ENCODE data around the gene RASAL1. TPM values are rescaled to one million over a fixed set of nuclear protein-coding genes. Genes with fewer than 3 reads are reported as not detected.

The RASAL1 gene
- total and polyA plus RNA-seq, 4 experiments from 2014 or later, result 0.10 to 1.4 (median 0.63) TPM

- DNase-seq, result no peak
- Histone ChIP-seq H3K4me1 (ENCODE audit: insufficient read depth, low read length) (peaks cover 25% of the 10 kb centered on the region), H3K36me3 (ENCODE audit: insufficient read depth, low read length) (peaks cover 47% of the 10 kb centered on the region), H3K9me3 (ENCODE audit: control insufficient read depth in 1 of 2, low read length in 2 of 2) (no peaks in the 10 kb centered on the region), H3K27me3 (ENCODE audit: insufficient read depth, low read length) (no peaks in the 10 kb centered on the region), H3K4me3 (ENCODE audit: low read length in 2 of 2) (no peak overlapping the region), H3K27ac (ENCODE audit: low read depth, low read length) (no peak overlapping the region)
- intact Hi-C loops (cut with micrococcal nuclease), result loop anchor here (10.0 kb wide), 1 partner anchor 276 kb away; the partner anchor contains the start of gene OAS1
- POLR2A ChIA-PET (ENCODE audit: partially characterized antibody), result no interaction called here
- Mint-ChIP-seq H3K4me3 (no peak overlapping the region), H3K9me3 (peaks cover 0 to 1% (median 0%) of the 10 kb centered on the region in 8 donors), H3K27ac (no peak overlapping the region), H3K4me1 (peaks cover 10 to 30% (median 15%) of the 10 kb centered on the region in 4 donors), H3K27me3 (no peaks in the 10 kb centered on the region), H3K36me3 (peaks cover 31 to 64% of the 10 kb centered on the region in 2 donors)
- CTCF ChIA-PET (ENCODE audit: partially characterized antibody), result interaction anchor here (1.1 to 7.3 kb wide), 3 partner anchors 9 to 131 kb away, joined by 3 to 37 read pairs (median 5); no protein-coding TSS in a partner anchor
Measured at GRCh38 chr12:113180333-113180732, 44.8 kb upstream of the RASAL1 start.

GRCh38 chr12:113179023-113179422 is 43.5 kb upstream of the RASAL1 start:
- Mint-ChIP-seq H3K4me3 (no peak overlapping the region), H3K27ac (no peak overlapping the region), H3K27me3 (no peaks in the 10 kb centered on the region), H3K4me1 (peaks cover 9 to 26% (median 13%) of the 10 kb centered on the region in 4 donors), H3K36me3 (peaks cover 38 to 68% of the 10 kb centered on the region in 2 donors), H3K9me3 (peaks cover 0 to 1% (median 0%) of the 10 kb centered on the region in 8 donors)
- Histone ChIP-seq H3K36me3 (ENCODE audit: insufficient read depth, low read length) (peaks cover 48% of the 10 kb centered on the region), H3K4me1 (ENCODE audit: insufficient read depth, low read length) (peaks cover 20% of the 10 kb centered on the region), H3K27me3 (ENCODE audit: insufficient read depth, low read length) (no peaks in the 10 kb centered on the region), H3K9me3 (ENCODE audit: control insufficient read depth in 1 of 2, low read length in 2 of 2) (no peaks in the 10 kb centered on the region), H3K4me3 (ENCODE audit: low read length in 2 of 2) (no peak overlapping the region), H3K27ac (ENCODE audit: low read depth, low read length) (no peak overlapping the region)
- ChIA-PET POLR2A (ENCODE audit: partially characterized antibody) (no interaction called here), CTCF (ENCODE audit: partially characterized antibody) (interaction anchor here (1.8 to 7.3 kb wide), 2 partner anchors 9 to 130 kb away, joined by 3 to 37 read pairs; no protein-coding TSS in a partner anchor)
- intact Hi-C loops (cut with micrococcal nuclease), result no loop called here
- DNase-seq, result no peak

- H3K27ac ChIP-seq (ENCODE audit: low read depth, low read length), result no peak overlapping the region
- H3K9me3 ChIP-seq (ENCODE audit: control insufficient read depth in 1 of 2, low read length in 2 of 2), result no peaks in the 10 kb centered on the region
- no peak overlapping the region for H3K4me3 Mint-ChIP-seq
- H3K4me3 ChIP-seq (ENCODE audit: low read length in 2 of 2), result no peak overlapping the region
- H3K27me3 ChIP-seq (ENCODE audit: insufficient read depth, low read length), result no peaks in the 10 kb centered on the region
- peaks cover 61 to 84% of the 10 kb centered on the region in 2 donors for H3K36me3 Mint-ChIP-seq
- H3K36me3 ChIP-seq (ENCODE audit: insufficient read depth, low read length), result peaks cover 74% of the 10 kb centered on the region
- peak overlapping the region in 4 of 7 donors; percentile 42 to 80 (median 66) for H3K27ac Mint-ChIP-seq
- H3K27me3 Mint-ChIP-seq, result no peaks in the 10 kb centered on the region
- H3K4me1 ChIP-seq (ENCODE audit: insufficient read depth, low read length), result no peaks in the 10 kb centered on the region
- intact Hi-C loops (cut with micrococcal nuclease), result loop anchor here (1.0 to 2.0 kb wide), 3 partner anchors 76 to 181 kb away; no protein-coding TSS in a partner anchor
- ChIA-PET POLR2A (ENCODE audit: partially characterized antibody) (interaction anchor here (0.7 to 1.2 kb wide), 3 partner anchors 10 to 183 kb away, joined by 3 read pairs; no protein-coding TSS in a partner anchor), CTCF (ENCODE audit: partially characterized antibody) (interaction anchor here (0.7 to 7.3 kb wide), 46 partner anchors 9 to 275 kb away, joined by 3 to 38 read pairs (median 5); partner anchors contain the start of gene TPCN1)
- DNase-seq, result peak; percentile 67 to 72 (median 68)
- no peaks in the 10 kb centered on the region for H3K9me3 Mint-ChIP-seq
- H3K4me1 Mint-ChIP-seq, result peaks cover 2 to 7% (median 4%) of the 10 kb centered on the region in 4 donors
Measured at GRCh38 chr12:113174461-113175384, 39.2 kb upstream of the RASAL1 start.

GRCh38 chr12:113173081-113173698 is 37.6 kb upstream of the RASAL1 start:
- Mint-ChIP-seq H3K4me1 (peaks cover 2 to 7% (median 4%) of the 10 kb centered on the region in 4 donors), H3K27ac (no peak overlapping the region), H3K27me3 (no peaks in the 10 kb centered on the region), H3K4me3 (no peak overlapping the region), H3K36me3 (peaks cover 67 to 81% of the 10 kb centered on the region in 2 donors), H3K9me3 (no peaks in the 10 kb centered on the region)
- H3K4me1 ChIP-seq (ENCODE audit: insufficient read depth, low read length), result no peaks in the 10 kb centered on the region
- H3K27me3 ChIP-seq (ENCODE audit: insufficient read depth, low read length), result no peaks in the 10 kb centered on the region
- no peak overlapping the region for H3K27ac ChIP-seq (ENCODE audit: low read depth, low read length)
- H3K36me3 ChIP-seq (ENCODE audit: insufficient read depth, low read length), result peaks cover 71% of the 10 kb centered on the region
- ChIA-PET CTCF (ENCODE audit: partially characterized antibody) (interaction anchor here (0.7 to 5.7 kb wide), 30 partner anchors 8 to 252 kb away, joined by 3 to 38 read pairs (median 6); no protein-coding TSS in a partner anchor), POLR2A (ENCODE audit: partially characterized antibody) (interaction anchor here (1.3 kb wide), 1 partner anchor 11 kb away, joined by 6 read pairs; the partner anchor contains the start of gene DDX54)
- H3K4me3 ChIP-seq (ENCODE audit: low read length in 2 of 2), result no peak overlapping the region
- no peaks in the 10 kb centered on the region for H3K9me3 ChIP-seq (ENCODE audit: control insufficient read depth in 1 of 2, low read length in 2 of 2)
- intact Hi-C loops (cut with micrococcal nuclease), result no loop called here
- DNase-seq, result no peak

- ChIA-PET CTCF (ENCODE audit: partially characterized antibody) (interaction anchor here (0.5 to 5.7 kb wide), 8 partner anchors 8 to 253 kb away, joined by 3 to 38 read pairs (median 5); no protein-coding TSS in a partner anchor), POLR2A (ENCODE audit: partially characterized antibody) (interaction anchor here (1.3 kb wide), 1 partner anchor 12 kb away, joined by 6 read pairs; the partner anchor contains the start of gene DDX54)
- Mint-ChIP-seq H3K27ac (peak overlapping the region in 1 of 7 donors; percentile 43), H3K4me1 (peaks cover 2 to 7% (median 4%) of the 10 kb centered on the region in 4 donors), H3K36me3 (peaks cover 60 to 71% of the 10 kb centered on the region in 2 donors), H3K9me3 (no peaks in the 10 kb centered on the region), H3K4me3 (no peak overlapping the region), H3K27me3 (no peaks in the 10 kb centered on the region)
- intact Hi-C loops (cut with micrococcal nuclease), result no loop called here
- H3K27me3 ChIP-seq (ENCODE audit: insufficient read depth, low read length), result no peaks in the 10 kb centered on the region
- peaks cover 67% of the 10 kb centered on the region for H3K36me3 ChIP-seq (ENCODE audit: insufficient read depth, low read length)
- no peaks in the 10 kb centered on the region for H3K4me1 ChIP-seq (ENCODE audit: insufficient read depth, low read length)
- DNase-seq, result no peak
- no peaks in the 10 kb centered on the region for H3K9me3 ChIP-seq (ENCODE audit: control insufficient read depth in 1 of 2, low read length in 2 of 2)
- no peak overlapping the region for H3K27ac ChIP-seq (ENCODE audit: low read depth, low read length)
- no peak overlapping the region for H3K4me3 ChIP-seq (ENCODE audit: low read length in 2 of 2)
Measured at GRCh38 chr12:113172185-113172584, 36.6 kb upstream of the RASAL1 start.

- Histone ChIP-seq H3K4me1 (ENCODE audit: insufficient read depth, low read length) (no peaks in the 10 kb centered on the region), H3K9me3 (ENCODE audit: control insufficient read depth in 1 of 2, low read length in 2 of 2) (no peaks in the 10 kb centered on the region), H3K27me3 (ENCODE audit: insufficient read depth, low read length) (no peaks in the 10 kb centered on the region), H3K27ac (ENCODE audit: low read depth, low read length) (no peak overlapping the region), H3K36me3 (ENCODE audit: insufficient read depth, low read length) (peaks cover 66% of the 10 kb centered on the region), H3K4me3 (ENCODE audit: low read length in 2 of 2) (no peak overlapping the region)
- Mint-ChIP-seq H3K4me1 (peaks cover 2 to 7% (median 4%) of the 10 kb centered on the region in 4 donors), H3K27ac (no peak overlapping the region), H3K36me3 (peaks cover 58 to 69% of the 10 kb centered on the region in 2 donors), H3K27me3 (no peaks in the 10 kb centered on the region), H3K9me3 (no peaks in the 10 kb centered on the region), H3K4me3 (no peak overlapping the region)
- intact Hi-C loops (cut with micrococcal nuclease), result no loop called here
- ChIA-PET POLR2A (ENCODE audit: partially characterized antibody) (no interaction called here), CTCF (ENCODE audit: partially characterized antibody) (interaction anchor here (1.0 to 5.7 kb wide), 4 partner anchors 8 to 179 kb away, joined by 4 to 38 read pairs (median 6); no protein-coding TSS in a partner anchor)
- DNase-seq, result no peak
Measured at GRCh38 chr12:113171543-113171942, 36.0 kb upstream of the RASAL1 start.

All from CD4-positive, alpha-beta memory T cell (primary cell).